IPS DF 19.7 (cell line): ENCODE results near the gene FIBCD1.

ENCODE experiments used
- DNase-seq: peaks from one replicate; pipeline ENCODE4 v3.0.0-alpha.2; 2013; ENCODE audit warnings: low read depth, low spot score

The FIBCD1 gene

DNA sequence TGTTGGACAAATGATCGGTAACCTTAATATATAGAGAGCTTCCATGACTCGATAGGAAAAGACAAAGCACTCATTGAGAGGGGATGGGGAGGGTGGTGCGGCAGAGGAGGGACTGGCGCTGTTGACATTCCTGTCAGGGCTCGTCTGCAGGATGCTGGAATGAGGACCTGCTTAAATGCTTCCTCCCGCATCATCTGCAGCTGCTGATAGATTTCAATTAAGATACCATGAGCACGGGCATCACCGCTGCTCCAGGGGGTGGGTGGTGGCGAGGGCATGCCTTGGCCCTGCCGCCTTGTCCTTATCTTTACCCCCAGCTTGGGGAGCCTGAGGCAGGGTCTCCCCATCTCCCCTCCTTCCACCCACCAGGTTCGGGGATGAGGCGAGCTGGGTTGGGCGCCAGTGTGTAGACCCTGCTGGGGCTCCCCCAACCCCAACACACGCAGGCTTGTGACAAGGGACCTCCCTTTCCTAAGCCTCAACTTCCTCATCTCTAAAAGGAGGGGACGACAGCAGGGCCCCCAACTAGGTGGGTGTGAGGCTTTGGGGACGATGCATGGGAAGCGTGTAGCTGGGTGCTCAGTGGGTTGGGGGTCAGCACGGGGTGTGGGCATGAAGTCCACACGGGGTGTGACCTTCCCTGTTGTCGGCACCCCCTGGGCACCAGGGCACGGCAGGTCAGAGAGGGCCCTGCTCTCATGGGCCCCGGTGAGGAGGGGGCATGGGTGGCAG is 30.7 kb downstream of the FIBCD1 start:
- DNase-seq: no peak

GRCh38 chr9:130906735-130907416 is 32.2 kb downstream of the FIBCD1 start:
- no peak for DNase-seq

- DNase-seq: no peak
Measured at GRCh38 chr9:130905902-130906734, 32.9 kb downstream of the FIBCD1 start.

GRCh38 chr9:130905125-130905901 is 33.7 kb downstream of the FIBCD1 start:
- no peak for DNase-seq

GRCh38 chr9:130904070-130905044 is 34.7 kb downstream of the FIBCD1 start:
- DNase-seq: no peak

GRCh38 chr9:130903194-130904069 is 35.6 kb downstream of the FIBCD1 start:
- no peak for DNase-seq

DNA sequence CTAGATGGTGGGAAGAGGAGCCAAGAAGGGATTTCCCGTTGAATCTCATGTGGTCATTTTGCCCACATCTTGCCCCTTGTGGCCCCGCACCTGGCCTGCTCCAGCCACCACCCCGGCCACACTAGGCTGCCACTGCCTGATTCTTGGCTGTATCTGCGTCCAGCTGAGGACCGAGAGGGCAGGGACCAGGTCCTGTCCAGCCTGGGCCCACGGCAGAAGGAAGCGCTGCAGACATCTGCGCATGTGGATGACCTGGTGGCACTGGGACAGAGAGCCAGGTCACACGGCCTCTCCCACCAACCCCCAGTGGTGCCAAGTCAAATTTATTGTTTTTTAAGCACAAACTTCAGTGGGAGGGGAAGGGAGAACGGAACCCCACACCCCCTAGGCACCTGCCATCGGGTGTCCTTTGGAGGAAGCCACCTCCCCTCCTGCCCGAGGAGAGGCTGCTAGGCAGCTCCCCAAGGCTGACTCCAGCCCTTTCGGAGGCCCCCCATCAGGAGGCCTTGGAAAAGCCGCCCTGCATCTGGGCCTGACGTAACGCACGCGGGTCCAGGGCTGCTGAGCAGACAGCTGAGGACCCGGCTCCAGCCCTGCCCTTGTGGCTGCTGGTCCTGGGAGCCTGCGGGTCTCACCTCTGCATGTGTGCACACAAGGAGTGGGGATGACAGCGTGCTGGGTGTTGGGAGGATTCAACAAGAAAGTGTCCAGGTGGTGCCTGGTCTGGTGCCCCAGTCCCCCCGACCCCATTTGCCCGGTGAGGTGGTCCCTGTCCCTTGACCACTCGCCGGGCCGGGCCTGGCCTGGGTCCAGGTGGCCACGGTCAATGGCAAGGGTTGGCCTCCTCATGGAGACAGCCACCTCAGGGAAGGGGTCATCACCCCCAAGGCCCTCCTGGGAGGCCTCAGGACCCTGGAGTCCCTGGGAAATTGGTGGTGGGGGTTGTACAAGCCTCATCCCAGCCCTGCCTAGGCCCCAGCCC is 36.6 kb downstream of the FIBCD1 start:
- DNase-seq: no peak

GRCh38 chr9:130901498-130902203 is 37.4 kb downstream of the FIBCD1 start:
- no peak for DNase-seq

DNA sequence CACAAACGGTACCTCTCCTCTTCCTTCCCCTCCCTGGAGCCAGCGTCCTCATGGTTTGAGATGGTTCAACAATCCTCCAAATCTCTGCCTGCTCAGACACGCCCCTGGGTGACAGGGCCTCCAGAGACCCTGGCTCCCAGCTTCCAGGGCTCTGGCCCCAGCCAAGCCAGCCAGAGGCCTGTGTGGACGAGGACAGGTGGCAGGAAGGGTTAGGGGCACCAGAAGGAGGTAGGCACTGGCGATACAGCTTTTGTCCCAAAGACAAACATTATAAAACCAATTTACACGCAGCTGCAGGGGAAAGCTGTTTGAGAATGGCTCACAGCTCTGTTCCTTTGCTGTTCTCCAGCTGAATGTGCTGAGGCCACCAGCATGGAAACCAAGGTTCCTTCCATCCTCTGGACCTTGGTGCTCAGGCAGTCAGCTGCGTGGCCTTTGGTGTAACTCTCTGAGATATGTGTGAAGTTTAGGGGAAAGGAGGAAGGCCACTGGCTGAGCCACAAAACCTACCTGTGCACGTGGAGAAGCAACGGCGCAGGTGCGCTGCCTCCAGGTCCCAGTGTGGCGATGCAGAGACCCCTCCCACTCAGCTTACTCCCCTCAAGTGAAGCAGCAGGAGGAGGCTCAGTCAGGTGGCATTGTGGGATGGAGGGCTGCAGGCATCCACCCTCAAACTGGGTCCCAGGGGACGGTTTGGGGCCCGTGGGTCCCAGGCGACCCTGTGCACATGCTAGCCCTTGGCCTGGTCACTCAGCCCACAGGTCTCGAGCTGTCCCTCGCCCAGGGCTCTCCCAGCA is 38.1 kb downstream of the FIBCD1 start:
- no peak for DNase-seq

- no peak for DNase-seq
Measured at GRCh38 chr9:130899051-130899748, 39.8 kb downstream of the FIBCD1 start.

DNA sequence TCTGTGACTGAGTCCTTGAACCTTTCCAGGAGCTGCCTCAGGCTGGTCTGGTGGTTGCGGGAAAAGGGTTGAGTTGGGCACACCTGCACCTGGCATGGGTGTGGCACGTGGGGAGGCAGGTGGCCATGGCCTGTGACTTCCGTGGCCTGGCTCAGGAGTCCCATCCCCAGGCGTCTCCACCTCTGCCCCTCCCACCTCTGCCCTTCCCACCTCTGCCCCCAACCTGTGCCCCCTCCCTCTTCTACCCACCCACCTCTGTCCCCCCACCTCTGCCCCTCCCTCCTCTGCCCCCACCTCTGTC is 40.5 kb downstream of the FIBCD1 start:
- no peak for DNase-seq

GRCh38 chr9:130897848-130898551 is 41.0 kb downstream of the FIBCD1 start:
- DNase-seq: no peak

DNA sequence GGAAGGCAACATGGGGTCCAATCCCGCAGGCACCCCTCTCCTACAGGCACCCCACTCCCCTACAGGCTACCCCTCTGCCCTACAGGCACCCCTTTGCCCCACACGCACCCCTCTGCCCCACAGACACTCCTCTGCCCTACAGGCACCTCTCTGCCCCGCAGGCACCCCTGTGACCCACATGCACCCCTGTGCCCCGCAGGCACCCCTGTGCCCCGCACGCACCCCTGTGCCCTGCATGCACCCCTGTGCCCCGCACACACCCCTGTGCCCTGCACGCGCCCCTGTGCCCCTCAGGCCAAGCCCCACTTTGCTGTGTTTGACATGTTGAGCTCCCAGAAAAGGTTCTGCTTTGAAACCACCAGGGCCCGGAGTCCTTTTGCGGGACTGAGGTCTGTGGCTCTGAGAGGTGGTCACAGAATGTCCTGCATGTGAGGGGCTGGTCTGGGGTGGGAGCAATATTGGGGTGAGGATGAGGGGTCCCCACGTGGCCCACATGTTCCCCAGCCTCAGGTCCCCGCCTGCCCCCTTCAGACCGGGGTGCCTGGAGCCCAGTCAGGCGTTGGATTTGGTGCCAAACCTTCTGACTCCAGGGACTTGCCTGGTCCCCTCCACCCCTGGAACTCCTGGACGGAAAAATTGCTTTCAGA is 41.8 kb downstream of the FIBCD1 start:
- DNase-seq: no peak

DNA sequence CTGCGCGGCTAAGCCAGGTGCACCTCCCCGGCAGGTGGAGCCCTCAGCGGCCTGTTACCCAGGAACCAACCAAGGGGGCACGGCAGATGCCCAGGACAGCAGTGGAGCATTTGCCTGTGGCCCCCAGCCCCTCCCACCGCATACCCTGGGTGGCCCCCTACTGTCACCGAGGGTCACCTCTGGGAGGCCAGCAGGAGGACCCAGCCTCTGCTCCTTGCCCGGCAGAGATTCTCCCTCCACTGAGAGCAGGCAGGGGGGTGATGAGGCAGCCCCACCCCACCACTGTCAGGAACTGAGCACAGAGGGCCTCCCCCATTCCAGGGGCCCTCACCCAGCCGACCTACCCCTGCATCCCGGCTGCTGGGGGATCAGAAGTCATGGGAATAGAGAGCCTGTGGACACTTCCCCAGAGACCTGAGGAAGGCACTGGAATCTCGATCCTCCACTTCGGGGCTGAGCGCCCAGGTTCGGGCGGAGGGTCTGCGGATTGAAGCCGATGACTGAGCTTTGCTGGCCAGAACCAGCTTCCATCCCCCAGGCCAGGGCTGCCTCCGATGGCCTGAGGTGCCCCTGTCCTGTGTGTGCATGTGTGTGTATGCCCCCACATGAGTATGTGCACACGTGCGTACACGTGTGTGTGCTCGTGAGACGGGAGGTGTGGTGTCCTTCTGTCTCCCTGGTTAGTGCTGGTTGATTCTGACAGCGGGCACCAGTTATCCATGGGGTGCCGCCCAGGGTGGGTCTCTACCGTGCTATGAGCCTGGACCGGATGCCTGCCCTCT is 42.6 kb downstream of the FIBCD1 start, which contains the start of gene QRFP:
Gene QRFP (minus strand): TSS at position 580 of the 782 bp plus-strand sequence. CDS start 2,974 bp downstream, outside the sequence.
- no peak for DNase-seq
